GM21367 (cell line): Measurements from ENCODE around the gene PRMT5.

Experiments
- ATAC-seq: cut with Tn5 transposase; IDR thresholded peaks from one replicate; pipeline ENCODE4 v1.9.1; 2021; ENCODE audit not compliant: unreplicated experiment

Gene PRMT5

GRCh38 chr14:22898302-22899090 is 30.7 kb downstream of the PRMT5 start:
- no peak for ATAC-seq

GRCh38 chr14:22897357-22897756 is 31.8 kb downstream of the PRMT5 start:
- no peak for ATAC-seq

GRCh38 chr14:22896760-22897159 is 32.4 kb downstream of the PRMT5 start:
- ATAC-seq: no peak

- no peak for ATAC-seq
These were observed 32.8 kb downstream of the PRMT5 start for GRCh38 chr14:22896356-22896755.

GRCh38 chr14:22895402-22895801 is 33.8 kb downstream of the PRMT5 start:
- no peak for ATAC-seq

- no peak for ATAC-seq
These were observed 35.5 kb downstream of the PRMT5 start for GRCh38 chr14:22893706-22894105.

- no peak for ATAC-seq
These were observed 36.7 kb downstream of the PRMT5 start for GRCh38 chr14:22892488-22892887.

GRCh38 chr14:22890416-22890815 is 38.8 kb downstream of the PRMT5 start:
- no peak for ATAC-seq

GRCh38 chr14:22888662-22889061 is 40.5 kb downstream of the PRMT5 start:
- ATAC-seq: no peak

- ATAC-seq: peak; percentile 31
These were observed 41.2 kb downstream of the PRMT5 start for GRCh38 chr14:22887990-22888378.

- ATAC-seq: peak; percentile 1
These were observed 41.8 kb downstream of the PRMT5 start for GRCh38 chr14:22887260-22887989.

- peak; percentile 48 for ATAC-seq
These were observed 42.5 kb downstream of the PRMT5 start for GRCh38 chr14:22886500-22887259.

GRCh38 chr14:22885975-22886374 is 43.2 kb downstream of the PRMT5 start:
- ATAC-seq: no peak

GRCh38 chr14:22884738-22885523 is 44.2 kb downstream of the PRMT5 start:
- ATAC-seq: no peak

- no peak for ATAC-seq
These were observed 45.0 kb downstream of the PRMT5 start for GRCh38 chr14:22884076-22884737.

GRCh38 chr14:22883173-22883976 is 45.8 kb downstream of the PRMT5 start, which contains the start of gene REM2:
TSS of gene REM2 (plus strand) at chr14:22883222. CDS start at chr14:22883288, 66 bp downstream.
- ATAC-seq: no peak

- ATAC-seq: no peak
These were observed 46.5 kb downstream of the PRMT5 start for GRCh38 chr14:22882529-22883172.

- ATAC-seq: no peak
These were observed 47.1 kb downstream of the PRMT5 start for GRCh38 chr14:22882064-22882463.
